ENCODE results near the gene TLN1.
A peak's percentile ranks its signal among the peaks of the same experiment; 100 is the strongest.

The TLN1 gene

GRCh38 chr9:35755071-35755470, 23.1 kb upstream of the TLN1 start:
- DNase-seq (ENCODE audit: low read depth), result no peak
- TF ChIP-seq, protein P1, sequence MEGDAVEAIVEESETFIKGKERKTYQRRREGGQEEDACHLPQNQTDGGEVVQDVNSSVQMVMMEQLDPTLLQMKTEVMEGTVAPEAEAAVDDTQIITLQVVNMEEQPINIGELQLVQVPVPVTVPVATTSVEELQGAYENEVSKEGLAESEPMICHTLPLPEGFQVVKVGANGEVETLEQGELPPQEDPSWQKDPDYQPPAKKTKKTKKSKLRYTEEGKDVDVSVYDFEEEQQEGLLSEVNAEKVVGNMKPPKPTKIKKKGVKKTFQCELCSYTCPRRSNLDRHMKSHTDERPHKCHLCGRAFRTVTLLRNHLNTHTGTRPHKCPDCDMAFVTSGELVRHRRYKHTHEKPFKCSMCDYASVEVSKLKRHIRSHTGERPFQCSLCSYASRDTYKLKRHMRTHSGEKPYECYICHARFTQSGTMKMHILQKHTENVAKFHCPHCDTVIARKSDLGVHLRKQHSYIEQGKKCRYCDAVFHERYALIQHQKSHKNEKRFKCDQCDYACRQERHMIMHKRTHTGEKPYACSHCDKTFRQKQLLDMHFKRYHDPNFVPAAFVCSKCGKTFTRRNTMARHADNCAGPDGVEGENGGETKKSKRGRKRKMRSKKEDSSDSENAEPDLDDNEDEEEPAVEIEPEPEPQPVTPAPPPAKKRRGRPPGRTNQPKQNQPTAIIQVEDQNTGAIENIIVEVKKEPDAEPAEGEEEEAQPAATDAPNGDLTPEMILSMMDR (conservative IDR thresholded peaks at IDR 0.05; ENCODE audit: control insufficient read depth, insufficient read depth, low read depth, low read length), result no peak
- H3K4me3 ChIP-seq (ENCODE audit: control insufficient read depth, low read depth, low read length), result no peak overlapping the region

- no peak within 1 kb of the TSS for H3K4me3 ChIP-seq (ENCODE audit: control insufficient read depth, low read depth, low read length)
- TF ChIP-seq, protein P1 (conservative IDR thresholded peaks at IDR 0.05; ENCODE audit: control insufficient read depth, insufficient read depth, low read depth, low read length), result no peak
- DNase-seq (ENCODE audit: low read depth), result no peak
Measured at GRCh38 chr9:35754264-35754663, 22.3 kb upstream of the TLN1 start, which contains the start of gene MSMP. TSS of gene MSMP (minus strand) at chr9:35754276. CDS start at chr9:35754129, 147 bp downstream.

DNA sequence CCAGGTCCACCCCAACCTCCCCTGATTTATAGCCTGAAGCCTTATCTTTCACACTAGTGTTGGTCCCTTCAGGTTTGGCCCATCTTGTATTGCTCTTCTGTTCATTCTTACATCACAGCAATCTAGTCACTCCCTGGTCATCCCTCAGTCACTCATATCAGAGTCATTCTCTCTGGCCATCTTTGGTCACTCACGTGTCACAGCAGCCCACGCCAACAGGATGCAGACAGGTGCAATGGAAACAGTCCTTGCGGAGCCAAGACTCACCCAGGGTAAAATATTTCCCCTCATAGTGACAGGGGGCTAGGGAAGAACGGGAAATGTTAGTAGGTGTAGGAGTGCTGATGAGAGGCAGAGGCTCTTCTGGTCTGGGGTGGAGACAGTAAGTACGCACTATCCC, 21.5 kb upstream of the TLN1 start:
- no peak for DNase-seq (ENCODE audit: low read depth)
- TF ChIP-seq, protein P1 (conservative IDR thresholded peaks at IDR 0.05; ENCODE audit: control insufficient read depth, insufficient read depth, low read depth, low read length), result no peak
- no peak overlapping the region for H3K4me3 ChIP-seq (ENCODE audit: control insufficient read depth, low read depth, low read length)

DNA sequence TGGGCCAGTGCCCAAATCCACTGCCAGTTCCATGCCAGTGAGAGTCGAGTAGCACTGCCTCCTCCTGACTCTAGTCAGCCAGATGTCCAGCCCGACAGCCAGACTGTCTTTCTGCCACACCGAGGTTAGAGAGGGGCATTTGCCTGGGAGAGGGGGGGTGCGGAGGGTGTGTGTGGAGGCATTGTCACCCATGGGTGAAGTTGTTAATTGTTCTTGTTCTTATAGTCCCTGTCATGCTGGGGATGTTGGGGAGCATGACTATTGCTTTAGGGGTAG, 18.2 kb upstream of the TLN1 start:
- H3K4me3 ChIP-seq (ENCODE audit: control insufficient read depth, low read depth, low read length), result no peak overlapping the region
- TF ChIP-seq, protein P1 (conservative IDR thresholded peaks at IDR 0.05; ENCODE audit: control insufficient read depth, insufficient read depth, low read depth, low read length), result no peak
- DNase-seq (ENCODE audit: low read depth), result no peak

DNA sequence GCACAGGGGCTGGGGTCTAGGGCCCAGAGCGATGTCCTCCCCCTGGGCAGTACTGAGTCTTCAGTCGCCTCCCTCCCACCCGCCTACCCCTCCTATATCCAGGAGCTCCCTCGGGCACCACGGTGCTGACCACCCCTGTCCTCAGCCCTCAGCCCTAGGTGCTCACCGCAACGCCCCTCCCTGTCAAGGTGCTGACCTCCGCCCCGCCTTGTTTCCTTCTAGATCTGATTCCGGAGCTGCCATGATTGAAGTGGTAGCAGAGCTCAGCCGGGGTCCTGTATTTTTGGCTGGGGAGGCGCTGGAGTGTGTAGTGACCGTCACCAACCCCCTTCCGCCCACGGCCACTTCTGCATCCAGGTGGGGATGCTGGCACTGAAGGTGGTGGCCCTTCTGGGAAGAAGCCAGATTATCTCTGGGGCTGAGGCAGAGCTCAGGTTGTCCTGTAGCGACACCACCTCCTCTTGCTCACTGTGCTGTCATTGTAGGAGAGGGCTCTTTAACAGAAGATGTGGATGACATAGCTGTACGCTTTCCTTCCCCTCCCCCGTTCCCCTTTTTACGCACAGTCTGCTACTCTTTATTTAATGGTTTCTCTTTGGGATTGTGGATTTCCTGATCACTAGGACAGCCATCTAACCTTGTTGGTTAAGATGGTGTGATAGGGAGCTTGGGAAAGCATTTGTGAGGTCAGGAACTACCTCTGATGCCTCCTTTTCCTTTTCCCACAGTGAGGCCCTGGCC, 17.7 kb upstream of the TLN1 start:
- TF ChIP-seq, protein P1 (conservative IDR thresholded peaks at IDR 0.05; ENCODE audit: control insufficient read depth, insufficient read depth, low read depth, low read length), result no peak
- DNase-seq (ENCODE audit: low read depth), result no peak
- peak overlapping the region; percentile 83 for H3K4me3 ChIP-seq (ENCODE audit: control insufficient read depth, low read depth, low read length)

- TF ChIP-seq, protein P1 (conservative IDR thresholded peaks at IDR 0.05; ENCODE audit: control insufficient read depth, insufficient read depth, low read depth, low read length), result no peak
- peak; percentile 61 for DNase-seq (ENCODE audit: low read depth)
- H3K4me3 ChIP-seq (ENCODE audit: control insufficient read depth, low read depth, low read length), result peak within 1 kb of the TSS; percentile 83
Measured at GRCh38 chr9:35748858-35749514, 17.0 kb upstream of the TLN1 start, which contains the start of the genes GBA2 and RGP1. TSS of gene GBA2 (minus strand) at chr9:35749228. CDS start at chr9:35748704, 524 bp downstream. TSS of gene RGP1 (plus strand) at chr9:35749287. CDS start at chr9:35749756, 469 bp downstream.
